Suprapubic skin (tissue), 4 donors: ENCODE data around the gene IL27RA. TPM values are rescaled to one million over a fixed set of nuclear protein-coding genes. Genes with fewer than 3 reads are reported as not detected.

Experiments used
- DNase-seq, 2 donors: peaks; one replicate each; pipeline ENCODE4 v3.0.0-alpha.2; 2019; ENCODE audit warnings: low spot score in 2 of 2
- H3K27ac ChIP-seq: fragments of 200-600 bp; sonication (generic); one replicate; pipeline ENCODE4 v1.5.1; 2019
- H3K27me3 ChIP-seq: fragments of 200-600 bp; sonication (generic); one replicate; pipeline ENCODE4 v1.5.1; 2019
- H3K36me3 ChIP-seq: fragments of 200-600 bp; sonication (generic); one replicate; pipeline ENCODE4 v1.5.1; 2019
- H3K4me1 ChIP-seq: fragments of 200-600 bp; sonication (generic); one replicate; pipeline ENCODE4 v1.5.1; 2019
- H3K4me3 ChIP-seq: fragments of 200-600 bp; sonication (generic); one replicate; pipeline ENCODE4 v1.5.1; 2019; ENCODE audit warnings: mild to moderate bottlenecking
- H3K9me3 ChIP-seq: fragments of 200-600 bp; sonication (generic); one replicate; pipeline ENCODE4 v1.5.1; 2019
- EP300 ChIP-seq: sonication (generic); formaldehyde crosslinking; IDR thresholded peaks from one replicate; pipeline ENCODE4 v1.6.1; 2017; ENCODE audit warnings: antibody characterized with exemption
- POLR2A ChIP-seq, 2 donors: fragments of 450-650 bp; IDR thresholded peaks; one replicate each; pipeline ENCODE4 v1.6.1; 2017; ENCODE audit warnings: antibody characterized with exemption in 2 of 2, mild to moderate bottlenecking in 2 of 2, moderate library complexity in 2 of 2
- POLR2AphosphoS5 ChIP-seq, 3 donors: sonication (generic); formaldehyde crosslinking; IDR thresholded peaks; one replicate each; pipeline ENCODE4 v1.6.1; 2017; ENCODE audit warnings: antibody characterized with exemption in 3 of 3
- WGBS: methylation state at CpG from one replicate; pipeline ENCODE4 v1.1.5; 2018; 5-methylcytosine and 5-hydroxymethylcytosine counted together
- total RNA-seq, 4 donors: library from RNA; depleted of rRNA; stranded (reverse); fragments of >200 nt; gene quantifications; one replicate each; pipeline ENCODE4 v1.1.0, GENCODE V29; 2016
- TF ChIP-seq, protein P1 (sequence below), 2 donors: fragments of 200-600 bp in 1 of 2; fragments of 450-650 bp in 1 of 2; sonication (generic) in 1 of 2; IDR thresholded peaks; one replicate each; pipeline ENCODE4 v1.5.1; 2016 to 2019; ENCODE audit warnings: antibody characterized with exemption in 2 of 2, mild to moderate bottlenecking in 1 of 2, moderate library complexity in 1 of 2

IL27RA gene
- total RNA-seq, 4 donors from 2014 or later: 0.76 to 2.5 (median 1.5) TPM

DNA sequence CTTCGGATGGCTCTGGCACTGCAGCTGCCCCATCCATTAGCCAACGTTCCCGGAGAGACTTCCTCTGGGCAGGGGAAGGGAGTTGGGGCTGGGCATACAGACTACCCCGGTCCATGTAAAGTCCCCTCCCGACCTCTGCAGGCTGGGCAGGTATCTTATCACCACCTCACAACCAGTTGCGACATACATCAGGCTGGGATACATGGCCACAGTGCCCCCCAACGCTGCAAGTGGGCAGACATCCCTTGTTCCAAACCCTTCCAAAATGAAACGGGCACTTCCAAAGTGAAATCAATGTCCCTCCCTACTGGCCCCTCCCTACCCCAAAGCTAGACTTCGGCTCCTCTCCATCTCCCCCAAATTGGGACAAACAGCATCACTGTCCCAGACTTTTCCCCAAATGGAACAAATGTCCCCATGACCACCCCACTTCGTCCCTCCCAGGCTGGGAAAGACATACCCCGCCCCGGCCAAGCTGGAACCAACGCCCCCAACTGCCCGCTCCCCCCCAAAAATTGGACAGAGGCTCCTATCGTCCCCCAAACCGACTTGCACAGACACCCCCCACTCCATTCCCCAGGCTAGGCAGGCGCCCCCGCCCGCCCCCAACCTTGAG, 25.3 kb downstream of the IL27RA start:
- 25% methylated on average over 6 of the region's 19 CpGs for WGBS
- no peak overlapping the region for H3K27ac ChIP-seq
- H3K27me3 ChIP-seq: peaks cover 37% of the 10 kb centered on the region
- TF ChIP-seq EP300: no peak
- TF ChIP-seq, protein P1, sequence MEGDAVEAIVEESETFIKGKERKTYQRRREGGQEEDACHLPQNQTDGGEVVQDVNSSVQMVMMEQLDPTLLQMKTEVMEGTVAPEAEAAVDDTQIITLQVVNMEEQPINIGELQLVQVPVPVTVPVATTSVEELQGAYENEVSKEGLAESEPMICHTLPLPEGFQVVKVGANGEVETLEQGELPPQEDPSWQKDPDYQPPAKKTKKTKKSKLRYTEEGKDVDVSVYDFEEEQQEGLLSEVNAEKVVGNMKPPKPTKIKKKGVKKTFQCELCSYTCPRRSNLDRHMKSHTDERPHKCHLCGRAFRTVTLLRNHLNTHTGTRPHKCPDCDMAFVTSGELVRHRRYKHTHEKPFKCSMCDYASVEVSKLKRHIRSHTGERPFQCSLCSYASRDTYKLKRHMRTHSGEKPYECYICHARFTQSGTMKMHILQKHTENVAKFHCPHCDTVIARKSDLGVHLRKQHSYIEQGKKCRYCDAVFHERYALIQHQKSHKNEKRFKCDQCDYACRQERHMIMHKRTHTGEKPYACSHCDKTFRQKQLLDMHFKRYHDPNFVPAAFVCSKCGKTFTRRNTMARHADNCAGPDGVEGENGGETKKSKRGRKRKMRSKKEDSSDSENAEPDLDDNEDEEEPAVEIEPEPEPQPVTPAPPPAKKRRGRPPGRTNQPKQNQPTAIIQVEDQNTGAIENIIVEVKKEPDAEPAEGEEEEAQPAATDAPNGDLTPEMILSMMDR (IDR thresholded peaks at IDR 0.05): no peak
- no peak for TF ChIP-seq POLR2AphosphoS5 (IDR thresholded peaks at IDR 0.05)
- no peak for TF ChIP-seq POLR2A (IDR thresholded peaks at IDR 0.05)
- H3K4me1 ChIP-seq: peaks cover 15% of the 10 kb centered on the region
- H3K9me3 ChIP-seq: no peaks in the 10 kb centered on the region
- peak overlapping the region; percentile 45 for H3K4me3 ChIP-seq
- no peaks in the 10 kb centered on the region for H3K36me3 ChIP-seq
- DNase-seq: no peak

DNA sequence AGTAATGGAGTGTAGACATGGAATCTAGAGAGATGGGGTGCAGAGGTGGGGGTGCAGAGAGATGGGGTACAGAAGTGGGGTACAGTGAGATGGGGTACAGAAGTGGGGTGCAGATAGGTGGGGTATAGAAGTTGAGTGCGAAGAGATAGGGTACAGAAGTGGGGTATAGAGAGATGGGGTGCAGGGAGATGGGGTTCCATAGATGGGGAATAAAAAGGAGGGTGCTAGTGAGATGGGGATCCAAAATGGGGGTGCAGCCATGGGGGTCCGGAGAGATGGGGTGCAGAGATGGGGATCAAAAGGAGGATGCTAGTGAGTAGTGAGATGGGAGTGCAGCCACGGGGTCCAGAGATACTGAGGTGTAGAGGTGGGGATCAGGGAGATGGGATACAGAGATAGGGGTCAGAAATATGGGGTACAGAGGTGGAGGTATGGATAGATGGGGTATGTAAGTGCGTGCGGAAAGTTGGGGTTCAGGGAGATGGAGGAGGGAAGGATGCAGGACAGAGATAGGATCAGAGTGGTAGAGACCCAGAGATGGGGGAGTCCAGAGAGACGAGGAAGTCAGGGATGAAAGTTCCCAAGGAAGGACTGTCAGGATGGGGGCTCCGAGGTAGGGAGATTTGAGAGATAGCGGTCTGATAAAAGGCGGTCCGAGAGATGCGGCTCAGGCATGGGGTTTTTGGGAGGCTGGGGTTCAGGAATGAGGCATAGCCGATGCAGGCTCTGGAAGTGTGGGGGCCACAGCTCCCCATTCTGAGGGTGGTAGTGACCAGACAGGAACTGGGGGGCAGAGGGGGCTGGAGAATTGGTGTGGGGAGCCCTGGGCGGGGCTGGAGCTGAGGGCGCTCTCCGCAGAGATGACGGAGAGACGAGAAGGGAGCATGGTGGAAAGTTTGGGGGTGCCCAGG, 26.9 kb downstream of the IL27RA start:
- Histone ChIP-seq H3K4me3 (no peak overlapping the region), H3K9me3 (no peaks in the 10 kb centered on the region), H3K27me3 (peaks cover 42% of the 10 kb centered on the region), H3K27ac (no peak overlapping the region), H3K4me1 (peaks cover 15% of the 10 kb centered on the region), H3K36me3 (no peaks in the 10 kb centered on the region)
- DNase-seq: no peak
- TF ChIP-seq, protein P1 (IDR thresholded peaks at IDR 0.05): no peak
- TF ChIP-seq EP300 (no peak), POLR2A (IDR thresholded peaks at IDR 0.05) (no peak), POLR2AphosphoS5 (IDR thresholded peaks at IDR 0.05) (no peak)
- WGBS: 18% methylated on average over 17 of the region's 17 CpGs

DNA sequence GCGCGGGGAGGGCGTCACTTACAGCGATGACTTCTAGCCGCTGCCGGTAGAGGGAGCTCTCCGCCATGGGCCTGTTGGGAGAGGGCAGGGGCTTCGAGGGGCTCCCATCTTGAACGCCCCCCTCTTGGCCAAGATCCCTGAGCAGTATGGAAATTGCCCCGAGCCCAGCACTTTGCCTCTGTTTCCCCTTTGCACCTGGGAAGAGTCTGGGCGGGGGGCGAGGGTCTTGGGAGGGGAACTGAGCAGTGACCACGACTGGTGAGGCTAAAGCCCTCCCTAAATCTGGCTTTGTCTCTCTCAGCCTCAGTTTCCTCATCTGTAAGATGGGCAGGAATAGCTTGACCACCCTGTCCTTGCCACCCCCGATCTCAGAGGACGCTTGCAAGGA, 27.5 kb downstream of the IL27RA start:
- Histone ChIP-seq H3K4me1 (peaks cover 15% of the 10 kb centered on the region), H3K9me3 (no peaks in the 10 kb centered on the region), H3K27me3 (peaks cover 42% of the 10 kb centered on the region), H3K4me3 (no peak overlapping the region), H3K36me3 (no peaks in the 10 kb centered on the region), H3K27ac (no peak overlapping the region)
- no peak for DNase-seq
- 21% methylated on average over 15 of the region's 15 CpGs for WGBS
- TF ChIP-seq POLR2A (IDR thresholded peaks at IDR 0.05): no peak
- TF ChIP-seq POLR2AphosphoS5 (IDR thresholded peaks at IDR 0.05): no peak
- TF ChIP-seq, protein P1 (IDR thresholded peaks at IDR 0.05): peak in 1 of 2 donors; percentile 64
- no peak for TF ChIP-seq EP300

DNA sequence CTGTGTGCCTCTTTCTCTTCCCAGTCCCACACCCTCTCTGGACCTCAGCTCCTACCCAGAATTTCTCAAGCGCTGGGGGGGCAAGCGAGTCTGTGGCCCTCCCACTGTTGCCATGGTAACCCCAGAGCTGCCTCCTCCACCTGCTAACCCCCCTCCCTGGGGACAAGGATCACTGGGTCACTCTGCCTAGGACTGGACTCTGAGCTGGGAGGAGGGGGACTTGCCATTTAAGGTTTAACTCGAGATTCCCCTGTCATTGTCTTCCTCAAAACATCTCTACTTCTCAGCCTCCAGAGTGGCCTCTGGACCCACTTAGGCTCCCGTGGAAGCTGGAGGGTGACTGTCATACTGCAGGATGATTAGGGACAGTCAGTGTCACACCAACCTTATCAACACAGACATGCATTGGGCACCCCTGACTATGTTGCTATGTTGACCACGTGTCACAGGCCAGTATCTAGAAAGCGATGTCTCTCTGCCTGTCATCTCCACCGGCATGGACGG, 28.1 kb downstream of the IL27RA start:
- Histone ChIP-seq H3K27ac (no peak overlapping the region), H3K36me3 (no peaks in the 10 kb centered on the region), H3K4me1 (peaks cover 15% of the 10 kb centered on the region), H3K4me3 (no peak overlapping the region), H3K27me3 (peaks cover 42% of the 10 kb centered on the region), H3K9me3 (no peaks in the 10 kb centered on the region)
- TF ChIP-seq EP300 (no peak), POLR2A (IDR thresholded peaks at IDR 0.05) (no peak), POLR2AphosphoS5 (IDR thresholded peaks at IDR 0.05) (no peak)
- TF ChIP-seq, protein P1 (IDR thresholded peaks at IDR 0.05): no peak
- DNase-seq: no peak
- WGBS: 58% methylated on average over 8 of the region's 8 CpGs
